H9 (cell line): Measurements from ENCODE around the gene DCTN3. TPM values are rescaled to one million over a fixed set of nuclear protein-coding genes. Genes with fewer than 3 reads are reported as not detected.

Experiments
- DNase-seq: peaks from one replicate; pipeline ENCODE4 v3.0.0-alpha.2; 2017
- H2AFZ ChIP-seq: one replicate; pipeline ENCODE4 v1.6.1; 2013; ENCODE audit warnings: mild to moderate bottlenecking, low read length, control low read depth, moderate library complexity
- H2AK5ac ChIP-seq: 2 replicates; pipeline ENCODE4 v1.6.1; 2013; ENCODE audit warnings: low read length, control low read depth, mixed read lengths; ENCODE audit not compliant: insufficient read length
- H2BK120ac ChIP-seq: one replicate; pipeline ENCODE4 v1.6.1; 2013; ENCODE audit warnings: low read depth, mild to moderate bottlenecking, low read length, control low read depth, inconsistent platforms; ENCODE audit not compliant: poor library complexity, severe bottlenecking
- H2BK12ac ChIP-seq: 2 replicates; pipeline ENCODE4 v1.6.1; 2013; ENCODE audit warnings: low read length, control low read depth, mixed read lengths, low read depth; ENCODE audit not compliant: insufficient read length
- H2BK15ac ChIP-seq: 2 replicates; pipeline ENCODE4 v1.6.1; 2013; ENCODE audit warnings: low read depth, low read length, control low read depth
- H2BK20ac ChIP-seq: one replicate; pipeline ENCODE4 v1.6.1; 2013; ENCODE audit warnings: low read depth, mild to moderate bottlenecking, low read length, control low read depth, inconsistent platforms; ENCODE audit not compliant: poor library complexity, severe bottlenecking
- H2BK5ac ChIP-seq: 2 replicates; pipeline ENCODE4 v1.6.1; 2013; ENCODE audit warnings: low read length, control low read depth, mixed read lengths; ENCODE audit not compliant: insufficient read length
- H3K14ac ChIP-seq: 2 replicates; pipeline ENCODE4 v1.6.1; 2013; ENCODE audit warnings: low read length, control low read depth; ENCODE audit not compliant: insufficient read depth
- H3K18ac ChIP-seq: 2 replicates; pipeline ENCODE4 v1.6.1; 2013; ENCODE audit warnings: low read depth, mild to moderate bottlenecking, mixed read lengths, low read length, control low read depth; ENCODE audit not compliant: insufficient read length
- H3K23ac ChIP-seq: 2 replicates; pipeline ENCODE4 v1.6.1; 2013; ENCODE audit warnings: low read length, control low read depth, mixed read lengths, low read depth; ENCODE audit not compliant: insufficient read length
- H3K23me2 ChIP-seq: 2 replicates; pipeline ENCODE4 v1.6.1; 2013; ENCODE audit warnings: low read depth, mild to moderate bottlenecking, mixed read lengths, low read length, control low read depth; ENCODE audit not compliant: insufficient read length, poor library complexity, severe bottlenecking
- H3K27ac ChIP-seq: 2 replicates; pipeline ENCODE4 v1.5.1; 2013; ENCODE audit warnings: low read length, control low read depth, mixed read lengths, low read depth; ENCODE audit not compliant: insufficient read length
- H3K27me3 ChIP-seq: 2 replicates; pipeline ENCODE4 v1.6.1; 2013; ENCODE audit warnings: low read length, control low read depth, inconsistent platforms; ENCODE audit not compliant: insufficient read depth
- H3K4ac ChIP-seq: 2 replicates; pipeline ENCODE4 v1.6.1; 2013; ENCODE audit warnings: low read depth, mild to moderate bottlenecking, control low read depth, inconsistent platforms, low read length, moderate library complexity
- H3K4me1 ChIP-seq: 2 replicates; pipeline ENCODE4 v1.6.1; 2013; ENCODE audit warnings: low read length, control low read depth, inconsistent platforms; ENCODE audit not compliant: insufficient read depth
- H3K4me2 ChIP-seq: 2 replicates; pipeline ENCODE4 v1.6.1; 2013; ENCODE audit warnings: low read length, control low read depth, mixed read lengths; ENCODE audit not compliant: insufficient read length, insufficient read depth
- H3K56ac ChIP-seq: 2 replicates; pipeline ENCODE4 v1.6.1; 2013; ENCODE audit warnings: low read depth, mild to moderate bottlenecking, mixed read lengths, low read length, control low read depth; ENCODE audit not compliant: insufficient read length
- H3K79me1 ChIP-seq: 2 replicates; pipeline ENCODE4 v1.6.1; 2013; ENCODE audit warnings: low read depth, mild to moderate bottlenecking, moderate library complexity, low read length, control low read depth, inconsistent platforms; ENCODE audit not compliant: insufficient read depth, poor library complexity, severe bottlenecking
- H3K79me2 ChIP-seq: 2 replicates; pipeline ENCODE4 v1.6.1; 2013; ENCODE audit warnings: low read length, control low read depth, inconsistent platforms; ENCODE audit not compliant: insufficient read depth
- H3K9ac ChIP-seq: 2 replicates; pipeline ENCODE4 v1.6.1; 2013; ENCODE audit warnings: low read length, control low read depth, mixed read lengths; ENCODE audit not compliant: insufficient read length; ENCODE audit errors: extremely low read depth
- H3K9me3 ChIP-seq: one replicate; pipeline ENCODE4 v1.6.1; 2013; ENCODE audit warnings: low read depth, low read length, inconsistent platforms; ENCODE audit not compliant: control insufficient read depth
- H3T11ph ChIP-seq: one replicate; pipeline ENCODE4 v1.6.1; 2013; ENCODE audit warnings: mild to moderate bottlenecking, low read length, control low read depth, inconsistent platforms
- H4K20me1 ChIP-seq: one replicate; pipeline ENCODE4 v1.6.1; 2013; ENCODE audit not compliant: control insufficient read depth, insufficient read length, insufficient read depth
- H4K5ac ChIP-seq: 2 replicates; pipeline ENCODE4 v1.6.1; 2013; ENCODE audit warnings: low read depth, mild to moderate bottlenecking, mixed read lengths, low read length, control low read depth; ENCODE audit not compliant: insufficient read length
- H4K8ac ChIP-seq: replicated peaks from 2 replicates; pipeline ENCODE4 v1.6.1; 2013; ENCODE audit warnings: low read length, control low read depth, mixed read lengths, low read depth; ENCODE audit not compliant: insufficient read length
- H4K91ac ChIP-seq: 2 replicates; pipeline ENCODE4 v1.6.1; 2013; ENCODE audit warnings: low read depth, mild to moderate bottlenecking, moderate library complexity, mixed read lengths, low read length, control low read depth; ENCODE audit not compliant: insufficient read length
- H3K27ac Mint-ChIP-seq, 3 experiments: 2 replicates in 2 of 3; 3 replicates in 1 of 3; pipeline ENCODE4 v1.8.0; 2020 to 2021; ENCODE audit warnings: mixed read lengths in 3 of 3, mild to moderate bottlenecking in 1 of 3, moderate library complexity in 1 of 3
- H3K27me3 Mint-ChIP-seq: 2 replicates; pipeline ENCODE4 v1.8.0; 2021; ENCODE audit warnings: low read depth, mild to moderate bottlenecking, moderate library complexity, mixed read lengths
- H3K36me3 Mint-ChIP-seq, 3 experiments: 2 replicates in 2 of 3; 3 replicates in 1 of 3; pipeline ENCODE4 v1.8.0; 2020 to 2021; ENCODE audit warnings: low read depth in 3 of 3, mixed read lengths in 3 of 3; ENCODE audit not compliant: insufficient read depth in 1 of 3
- H3K4me1 Mint-ChIP-seq, 2 experiments: 2 replicates each; pipeline ENCODE4 v1.8.0; 2020; ENCODE audit warnings: mixed read lengths in 2 of 2
- H3K4me3 Mint-ChIP-seq, 2 experiments: 2 replicates in 1 of 2; 3 replicates in 1 of 2; pipeline ENCODE4 v1.8.0; 2020 to 2021; ENCODE audit warnings: mild to moderate bottlenecking in 2 of 2, mixed read lengths in 2 of 2, moderate library complexity in 1 of 2
- H3K9me3 Mint-ChIP-seq, 2 experiments: 2 replicates in 1 of 2; 3 replicates in 1 of 2; pipeline ENCODE4 v1.8.0; 2020; ENCODE audit warnings: mild to moderate bottlenecking in 2 of 2, mixed read lengths in 2 of 2, moderate library complexity in 1 of 2
- WGBS: extraction: QIAGEN DNeasy Blood & Tissue Kit; methylation state at CpG from one replicate; pipeline ENCODE4 v1.1.7; 2013; ENCODE audit warnings: missing lambda C conversion rate, low lambda C conversion rate, mixed read lengths; ENCODE audit not compliant: insufficient read length; ENCODE audit errors: extremely low coverage; 5-methylcytosine and 5-hydroxymethylcytosine counted together
- total RNA-seq: library from RNA; stranded (reverse); gene quantifications from 2 replicates; pipeline ENCODE4 v1.2.1, GENCODE V29; 2021
- TF ChIP-seq, protein P1 (sequence below): fragments of 200-600 bp; sonication (generic); conservative IDR thresholded peaks from 3 replicates; pipeline ENCODE4 v1.8.0; 2021; ENCODE audit warnings: antibody characterized with exemption, mild to moderate bottlenecking

DCTN3 gene
- total RNA-seq, 1 experiment from 2014 or later, result 40.0 TPM

DNA sequence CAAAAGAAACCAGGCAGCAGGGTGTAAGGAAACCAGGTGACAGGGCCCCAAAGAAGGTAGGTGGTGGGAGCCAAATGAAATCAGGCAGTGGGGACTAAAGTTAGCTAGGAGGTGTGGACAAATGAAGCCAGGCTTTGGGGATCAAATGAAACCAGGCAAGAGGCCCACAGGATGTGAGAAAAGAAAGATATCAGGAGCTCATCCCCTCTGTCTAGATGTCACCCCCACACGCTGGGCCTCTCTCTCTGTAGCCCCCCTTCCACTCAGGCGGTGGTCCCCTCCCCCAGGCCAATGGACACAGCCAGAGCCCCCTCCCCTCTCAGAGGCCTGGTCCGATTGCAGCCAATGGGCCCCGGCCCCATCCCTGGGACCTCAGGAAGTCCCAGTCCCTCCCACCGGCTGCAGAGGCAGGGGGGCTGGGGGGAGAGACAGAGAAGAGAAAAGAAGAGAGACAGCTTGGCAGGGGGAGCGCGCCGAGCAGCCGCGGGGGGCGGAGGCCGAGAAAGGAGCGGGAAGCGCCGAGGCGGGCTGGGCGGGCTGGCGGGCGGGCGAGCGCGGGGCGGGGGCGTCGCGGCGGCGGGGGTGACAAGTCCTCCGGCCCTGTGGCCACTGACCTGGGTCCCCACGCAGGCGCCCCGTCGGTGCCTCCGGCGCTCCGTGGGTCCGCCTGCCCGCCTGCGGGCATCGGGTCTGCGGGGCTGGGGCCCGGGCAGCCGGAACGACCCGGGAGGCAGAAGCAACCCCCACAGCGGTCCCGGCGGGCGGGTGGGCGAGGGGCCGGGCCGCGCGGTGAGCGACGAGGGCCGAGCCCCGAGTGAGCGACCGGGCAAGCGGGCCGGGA, 42.7 kb downstream of the DCTN3 start:
- Histone ChIP-seq H2AK5ac (no peak overlapping the region), H3K79me2 (no peaks in the 10 kb centered on the region), H4K20me1 (no peaks in the 10 kb centered on the region), H3K4me2 (peak overlapping the region; percentile 58), H3K23ac (no peak overlapping the region), H3K27ac (no peak overlapping the region), H3K27me3 (peaks cover 22% of the 10 kb centered on the region), H3K4ac (no peak overlapping the region), H2BK20ac (no peak overlapping the region), H2BK15ac (no peak overlapping the region), H2BK120ac (no peak overlapping the region), H3K9ac (no peak overlapping the region), H3K18ac (no peak overlapping the region), H3T11ph (no peak overlapping the region), H4K91ac (no peak overlapping the region), H2BK12ac (no peak overlapping the region), H4K8ac (no peak overlapping the region), H3K9me3 (no peaks in the 10 kb centered on the region), H3K14ac (no peak overlapping the region), H3K23me2 (peaks cover 7% of the 10 kb centered on the region), H3K4me1 (peaks cover 12% of the 10 kb centered on the region), H2BK5ac (no peak overlapping the region), H2AFZ (no peak overlapping the region), H3K56ac (no peak overlapping the region), H4K5ac (no peak overlapping the region), H3K79me1 (no peaks in the 10 kb centered on the region)
- no peaks in the 10 kb centered on the region for H3K36me3 Mint-ChIP-seq
- H3K4me3 Mint-ChIP-seq, result peak overlapping the region; percentile 65 to 83
- H3K27me3 Mint-ChIP-seq, result peaks cover 76% of the 10 kb centered on the region
- H3K27ac Mint-ChIP-seq, result no peak overlapping the region
- WGBS, result no CpG with 5 or more reads among the region's 62 CpGs
- peak; percentile 78 for DNase-seq
- TF ChIP-seq, protein P1, sequence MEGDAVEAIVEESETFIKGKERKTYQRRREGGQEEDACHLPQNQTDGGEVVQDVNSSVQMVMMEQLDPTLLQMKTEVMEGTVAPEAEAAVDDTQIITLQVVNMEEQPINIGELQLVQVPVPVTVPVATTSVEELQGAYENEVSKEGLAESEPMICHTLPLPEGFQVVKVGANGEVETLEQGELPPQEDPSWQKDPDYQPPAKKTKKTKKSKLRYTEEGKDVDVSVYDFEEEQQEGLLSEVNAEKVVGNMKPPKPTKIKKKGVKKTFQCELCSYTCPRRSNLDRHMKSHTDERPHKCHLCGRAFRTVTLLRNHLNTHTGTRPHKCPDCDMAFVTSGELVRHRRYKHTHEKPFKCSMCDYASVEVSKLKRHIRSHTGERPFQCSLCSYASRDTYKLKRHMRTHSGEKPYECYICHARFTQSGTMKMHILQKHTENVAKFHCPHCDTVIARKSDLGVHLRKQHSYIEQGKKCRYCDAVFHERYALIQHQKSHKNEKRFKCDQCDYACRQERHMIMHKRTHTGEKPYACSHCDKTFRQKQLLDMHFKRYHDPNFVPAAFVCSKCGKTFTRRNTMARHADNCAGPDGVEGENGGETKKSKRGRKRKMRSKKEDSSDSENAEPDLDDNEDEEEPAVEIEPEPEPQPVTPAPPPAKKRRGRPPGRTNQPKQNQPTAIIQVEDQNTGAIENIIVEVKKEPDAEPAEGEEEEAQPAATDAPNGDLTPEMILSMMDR, result no peak
- peaks cover 51 to 67% of the 10 kb centered on the region in 2 experiments for H3K4me1 Mint-ChIP-seq
- H3K9me3 Mint-ChIP-seq, result peaks cover 0 to 5% of the 10 kb centered on the region in 2 experiments; a peak in 1 of 5 replicates
